Ectodermal cell (in vitro differentiated cells): ENCODE data around the gene EZH2.

ENCODE experiments used
- H3K27ac ChIP-seq: 2 replicates; pipeline ENCODE4 v1.7.0; 2013; ENCODE audit warnings: mild to moderate bottlenecking, low read depth, low read length; ENCODE audit not compliant: insufficient read depth, poor library complexity, severe bottlenecking
- H3K27me3 ChIP-seq: 2 replicates; pipeline ENCODE4 v1.7.0; 2013; ENCODE audit warnings: mild to moderate bottlenecking, low read length; ENCODE audit not compliant: insufficient read depth, control insufficient read depth, poor library complexity, severe bottlenecking
- H3K36me3 ChIP-seq: one replicate; pipeline ENCODE4 v1.7.0; 2013; ENCODE audit warnings: low read length; ENCODE audit not compliant: control insufficient read depth, insufficient read depth
- H3K4me1 ChIP-seq: one replicate; pipeline ENCODE4 v1.7.0; 2013; ENCODE audit warnings: low read length; ENCODE audit not compliant: control insufficient read depth, insufficient read depth
- H3K4me3 ChIP-seq: 2 replicates; pipeline ENCODE4 v1.7.0; 2013; ENCODE audit warnings: low read depth, low read length, control low read depth; ENCODE audit not compliant: insufficient read depth
- H3K9me3 ChIP-seq: 2 replicates; pipeline ENCODE4 v1.7.0; 2013; ENCODE audit warnings: mild to moderate bottlenecking, low read length, moderate library complexity; ENCODE audit not compliant: control insufficient read depth
- WGBS, 2 experiments: methylation state at CpG; one replicate each; pipeline ENCODE4 v1.1.7; 2013; ENCODE audit warnings: missing lambda C conversion rate in 2 of 2; 5-methylcytosine and 5-hydroxymethylcytosine counted together

EZH2 gene

DNA sequence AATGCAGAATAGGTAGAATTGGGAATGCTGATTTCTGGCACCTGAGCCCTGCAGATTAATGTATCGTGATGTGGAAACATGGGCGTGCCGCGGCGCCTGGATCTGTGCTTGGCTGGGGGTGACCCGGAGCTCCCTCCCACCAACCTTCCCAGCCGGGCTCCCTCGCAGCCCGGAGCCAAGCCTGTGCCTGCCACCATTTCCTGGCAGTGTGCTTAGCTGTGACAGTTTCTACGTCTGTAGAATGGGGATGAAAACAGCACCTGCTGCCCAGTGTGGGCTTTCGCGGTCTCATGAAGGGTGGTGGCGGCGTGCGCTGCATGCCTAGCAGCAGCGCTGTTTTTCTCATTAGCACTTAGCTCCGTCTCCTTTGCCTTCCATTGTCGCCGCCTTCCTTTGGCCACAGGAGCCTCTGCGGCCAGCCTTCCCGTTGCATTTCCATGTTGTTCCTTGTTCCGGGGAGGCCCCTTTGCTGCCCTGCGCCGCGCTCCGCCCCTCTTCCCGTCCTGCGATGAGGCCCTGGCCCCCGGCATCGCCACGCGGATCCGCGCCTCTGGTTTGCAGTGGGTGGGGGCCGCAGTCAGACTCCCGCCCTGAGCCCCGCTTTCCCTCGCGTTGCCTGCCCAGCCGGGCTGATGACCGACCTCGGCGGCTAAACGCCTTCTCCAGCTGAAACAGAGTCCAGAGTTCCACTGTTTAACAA, 101.2 kb downstream of the EZH2 start:
- H3K9me3 ChIP-seq, result no peaks in the 10 kb centered on the region
- H3K36me3 ChIP-seq, result peaks cover 23% of the 10 kb centered on the region
- no peaks in the 10 kb centered on the region for H3K27me3 ChIP-seq
- H3K4me1 ChIP-seq, result no peaks in the 10 kb centered on the region
- WGBS, 2 experiments, result 92 to 94% methylated on average over 44 of the region's 44 CpGs
- no peak overlapping the region for H3K27ac ChIP-seq
- no peak overlapping the region for H3K4me3 ChIP-seq

DNA sequence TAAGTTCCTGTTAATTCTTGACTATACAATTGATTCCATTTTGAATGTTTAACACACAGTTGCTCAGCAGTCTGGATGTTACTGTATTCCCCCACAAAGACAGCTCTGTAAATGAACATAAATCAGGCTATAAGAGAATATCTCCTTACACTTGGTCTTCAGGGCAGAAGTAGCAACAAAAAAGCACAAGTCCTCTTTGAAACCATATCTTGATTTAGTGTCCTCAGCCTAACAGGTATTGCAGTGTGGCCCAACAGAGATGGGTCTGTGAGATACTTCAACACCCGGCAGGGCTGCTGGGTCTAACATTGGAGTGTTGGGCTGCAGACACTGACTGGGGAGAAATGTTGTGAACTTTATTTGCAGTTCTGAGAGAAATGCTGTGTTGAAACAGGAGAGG, 109.6 kb downstream of the EZH2 start:
- H3K36me3 ChIP-seq, result peaks cover 15% of the 10 kb centered on the region
- 93 to 97% methylated on average over 1 of the region's 1 CpG for WGBS, 2 experiments

DNA sequence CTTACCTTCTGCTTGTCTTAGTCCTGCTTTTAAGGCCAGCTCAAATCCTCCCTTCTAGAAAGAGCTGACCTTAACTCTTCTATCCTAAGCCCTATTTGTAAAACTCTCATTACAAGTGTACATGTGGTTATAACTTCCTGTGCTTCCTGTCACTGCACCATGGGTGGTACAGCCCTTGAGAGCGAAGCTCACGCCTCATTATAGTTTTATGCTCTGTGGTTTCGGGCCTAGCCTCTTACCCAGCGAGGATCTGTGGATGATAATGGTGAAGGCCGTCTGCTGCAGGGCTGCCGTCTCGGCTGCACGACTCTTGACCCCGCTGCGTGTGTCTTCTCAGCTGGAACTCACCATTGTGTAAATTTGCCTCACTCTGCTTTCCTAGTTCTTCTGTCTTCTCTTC, 110.8 kb downstream of the EZH2 start:
- WGBS, 2 experiments, result 80 to 85% methylated on average over 10 of the region's 10 CpGs
- Histone ChIP-seq H3K4me3 (no peak overlapping the region), H3K36me3 (peaks cover 15% of the 10 kb centered on the region), H3K9me3 (no peaks in the 10 kb centered on the region), H3K4me1 (no peaks in the 10 kb centered on the region), H3K27ac (no peak overlapping the region), H3K27me3 (no peaks in the 10 kb centered on the region)

More for the DNA sequence above, 109.6 kb downstream of the EZH2 start:
- no peaks in the 10 kb centered on the region for H3K9me3 ChIP-seq
- H3K27ac ChIP-seq, result no peak overlapping the region
- no peak overlapping the region for H3K4me3 ChIP-seq
- no peaks in the 10 kb centered on the region for H3K27me3 ChIP-seq
- H3K4me1 ChIP-seq, result no peaks in the 10 kb centered on the region

DNA sequence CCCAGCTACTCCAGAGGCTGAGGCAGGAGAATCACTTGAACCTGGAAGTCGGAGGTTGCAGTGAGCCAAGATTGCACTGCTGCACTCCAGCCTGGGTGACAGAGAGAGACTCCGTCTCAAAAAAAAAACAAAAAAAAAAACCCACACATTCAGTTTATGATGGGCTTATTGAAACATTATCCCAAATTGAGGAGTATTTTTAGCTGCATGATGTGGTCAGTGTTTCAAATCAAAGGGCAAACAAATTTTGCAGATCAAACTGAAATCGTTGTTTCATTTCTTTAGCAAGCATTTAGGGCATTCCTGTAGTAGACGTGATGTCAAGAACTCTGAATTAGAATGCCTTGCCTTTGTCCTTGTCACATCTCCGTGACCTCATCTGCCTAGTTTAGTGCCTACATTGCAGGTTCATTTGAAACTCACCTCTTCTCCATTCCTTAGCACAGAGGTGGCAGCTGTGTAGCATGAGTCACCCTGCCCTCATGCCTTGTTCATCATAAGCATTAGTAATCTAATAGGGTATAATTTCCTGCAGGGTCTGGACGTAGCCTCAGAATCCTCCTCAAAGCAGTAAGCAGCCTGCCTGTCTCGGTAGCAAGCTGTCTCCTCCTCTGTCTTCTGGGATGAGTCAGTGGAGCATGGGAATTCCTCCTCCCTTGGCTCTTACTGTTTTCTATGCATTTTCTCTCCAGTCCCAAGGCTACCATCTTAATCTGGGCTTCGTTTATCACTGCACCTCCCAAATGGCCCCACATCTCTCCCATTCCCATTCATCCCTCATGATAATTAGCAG, 111.6 kb downstream of the EZH2 start:
- H3K4me1 ChIP-seq, result no peaks in the 10 kb centered on the region
- peaks cover 22% of the 10 kb centered on the region for H3K36me3 ChIP-seq
- no peak overlapping the region for H3K4me3 ChIP-seq
- H3K9me3 ChIP-seq, result no peaks in the 10 kb centered on the region
- WGBS, 2 experiments, result 88 to 92% methylated on average over 8 of the region's 8 CpGs
- no peak overlapping the region for H3K27ac ChIP-seq
- no peaks in the 10 kb centered on the region for H3K27me3 ChIP-seq

DNA sequence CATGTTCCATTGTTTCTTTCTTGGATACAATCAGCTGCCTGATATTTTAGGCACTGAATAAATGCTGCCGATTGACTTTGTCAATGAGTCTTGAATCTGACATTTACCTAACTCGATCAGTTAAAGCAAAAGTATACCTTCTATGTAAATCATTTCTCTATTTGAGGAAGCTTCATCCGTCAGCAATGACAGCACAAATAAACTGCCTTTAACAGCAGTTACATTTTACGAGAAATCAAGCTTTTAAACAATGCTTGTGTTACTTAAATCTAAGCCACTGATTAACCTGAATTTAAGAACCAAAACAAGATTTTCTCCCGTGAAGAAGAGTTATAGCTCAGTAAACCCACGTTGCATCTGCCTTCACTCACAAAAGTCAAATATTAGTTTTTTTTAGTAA, 114.1 kb downstream of the EZH2 start:
- H3K36me3 ChIP-seq, result peaks cover 24% of the 10 kb centered on the region

DNA sequence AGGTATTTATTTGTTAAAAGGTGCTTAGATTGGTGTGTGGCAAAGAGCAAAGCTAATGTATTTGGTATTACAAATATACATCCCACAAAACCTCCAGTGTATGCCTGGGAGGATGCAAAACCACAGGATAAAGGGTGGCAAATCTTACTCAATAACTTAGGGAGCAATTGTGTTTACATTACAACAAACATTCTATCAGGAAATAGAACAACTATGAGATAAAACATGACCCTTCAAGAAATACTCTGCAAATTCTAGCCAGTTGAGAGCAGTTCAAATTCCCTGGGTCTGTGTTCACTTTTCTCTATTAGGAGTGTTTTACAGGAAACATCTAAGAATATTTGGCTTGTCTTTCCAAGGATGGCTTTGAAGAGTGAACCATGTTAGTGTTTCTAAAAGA, 120.5 kb downstream of the EZH2 start:
- peaks cover 20% of the 10 kb centered on the region for H3K36me3 ChIP-seq
- no peak overlapping the region for H3K4me3 ChIP-seq
- no peaks in the 10 kb centered on the region for H3K9me3 ChIP-seq
- H3K27me3 ChIP-seq, result no peaks in the 10 kb centered on the region
- H3K27ac ChIP-seq, result no peak overlapping the region
- H3K4me1 ChIP-seq, result no peaks in the 10 kb centered on the region

More for the DNA sequence above, 114.1 kb downstream of the EZH2 start:
- WGBS, 2 experiments, result 92 to 95% methylated on average over 5 to 6 of the region's 6 CpGs
- H3K9me3 ChIP-seq, result no peaks in the 10 kb centered on the region
- H3K27ac ChIP-seq, result no peak overlapping the region
- H3K27me3 ChIP-seq, result no peaks in the 10 kb centered on the region
- no peak overlapping the region for H3K4me3 ChIP-seq
- H3K4me1 ChIP-seq, result no peaks in the 10 kb centered on the region

DNA sequence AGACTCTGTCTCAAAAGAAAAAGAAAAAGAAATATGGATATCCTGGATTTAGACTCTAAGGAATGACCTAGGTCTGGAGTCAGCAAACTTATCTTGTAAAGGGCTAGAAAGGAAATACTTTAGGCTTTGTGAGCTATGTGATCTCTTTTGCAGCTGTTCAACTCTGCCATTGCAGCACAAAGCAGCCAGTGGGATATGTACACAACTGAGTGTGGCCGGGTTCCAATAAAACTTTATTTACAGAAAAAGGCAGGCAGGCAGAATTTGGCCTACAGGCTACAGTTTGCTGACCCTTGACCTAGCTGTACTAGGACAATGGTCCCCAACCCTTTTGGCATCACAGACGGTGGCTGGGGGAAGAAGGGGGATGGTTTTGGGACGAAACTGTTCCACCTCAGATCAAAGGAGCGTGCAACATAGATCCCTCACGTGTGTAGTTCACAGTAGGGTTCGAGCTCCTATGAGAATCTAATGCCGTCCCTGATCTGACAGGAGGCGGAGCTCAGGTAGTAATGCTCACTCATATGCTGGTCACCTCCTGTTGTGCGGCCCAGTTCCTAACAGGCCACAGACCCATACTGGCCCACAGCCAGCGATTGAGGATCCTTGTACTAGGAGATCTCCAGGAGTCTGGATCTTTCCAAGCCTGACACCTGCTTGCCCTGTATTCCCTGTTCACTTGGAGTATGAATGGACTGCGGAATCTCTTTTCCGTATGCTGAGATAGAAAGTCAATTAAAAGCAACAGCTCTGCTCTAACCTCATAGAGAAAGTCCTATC, 122.4 kb downstream of the EZH2 start:
- no peaks in the 10 kb centered on the region for H3K9me3 ChIP-seq
- 94 to 95% methylated on average over 12 of the region's 12 CpGs for WGBS, 2 experiments
- H3K27ac ChIP-seq, result no peak overlapping the region
- peaks cover 17% of the 10 kb centered on the region for H3K36me3 ChIP-seq
- H3K4me3 ChIP-seq, result no peak overlapping the region
- no peaks in the 10 kb centered on the region for H3K4me1 ChIP-seq
- H3K27me3 ChIP-seq, result no peaks in the 10 kb centered on the region
